HG03442 (cell line): ENCODE measurements around the gene GINS2.

Source experiments
- ATAC-seq: cut with Tn5 transposase; IDR thresholded peaks from one replicate; pipeline ENCODE4 v1.9.1; 2021; ENCODE audit warnings: mild to moderate bottlenecking, moderate library complexity; ENCODE audit not compliant: unreplicated experiment

The GINS2 gene

DNA sequence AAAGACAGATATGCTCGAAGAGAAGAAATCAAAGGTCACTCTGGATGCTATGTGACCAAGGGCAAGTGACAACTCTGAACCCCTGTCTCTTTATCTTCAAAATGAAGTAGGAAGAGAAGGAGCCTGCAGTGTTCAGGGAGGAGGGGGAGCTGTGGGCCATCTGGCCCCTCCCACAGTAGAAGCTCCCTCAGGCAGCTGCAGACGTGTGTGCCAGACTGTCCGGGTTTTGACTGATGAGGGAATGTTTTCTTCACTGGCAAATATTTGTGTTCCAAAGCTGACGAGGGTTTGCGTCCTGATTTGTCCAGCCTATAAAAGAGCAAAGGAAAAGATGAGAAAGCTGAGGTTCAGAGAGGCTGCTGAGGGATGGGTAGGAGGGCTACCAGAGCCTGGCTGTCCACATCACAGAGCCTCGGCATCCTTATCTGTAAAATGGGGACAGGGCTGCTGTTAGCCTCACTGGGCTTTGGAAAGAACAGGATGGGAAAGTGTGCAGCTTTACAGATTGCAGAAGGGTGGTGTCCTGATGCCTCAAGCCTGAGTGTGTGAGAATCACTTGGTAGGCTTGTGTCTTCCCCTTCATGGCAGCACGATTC, 1.8 kb upstream of the GINS2 start:
- no peak for ATAC-seq

DNA sequence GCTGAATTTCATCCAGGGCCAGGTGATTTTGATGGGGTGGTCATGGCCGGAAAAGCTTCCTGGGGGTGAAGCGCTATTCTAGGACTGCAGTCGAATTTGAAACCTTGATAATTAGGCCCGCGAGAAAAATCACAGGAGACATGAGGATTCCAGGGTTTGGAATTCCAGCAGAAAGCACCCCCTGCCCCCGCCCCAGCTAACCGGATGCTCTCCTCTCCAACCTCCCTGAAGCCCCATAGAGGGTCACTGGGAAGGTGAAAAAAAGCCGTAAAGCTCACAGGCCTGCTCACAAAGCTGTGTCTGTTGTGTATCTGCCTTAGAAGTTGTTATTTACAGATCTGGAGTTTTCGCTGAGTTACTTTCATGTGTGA, 1.2 kb upstream of the GINS2 start:
- ATAC-seq: no peak

DNA sequence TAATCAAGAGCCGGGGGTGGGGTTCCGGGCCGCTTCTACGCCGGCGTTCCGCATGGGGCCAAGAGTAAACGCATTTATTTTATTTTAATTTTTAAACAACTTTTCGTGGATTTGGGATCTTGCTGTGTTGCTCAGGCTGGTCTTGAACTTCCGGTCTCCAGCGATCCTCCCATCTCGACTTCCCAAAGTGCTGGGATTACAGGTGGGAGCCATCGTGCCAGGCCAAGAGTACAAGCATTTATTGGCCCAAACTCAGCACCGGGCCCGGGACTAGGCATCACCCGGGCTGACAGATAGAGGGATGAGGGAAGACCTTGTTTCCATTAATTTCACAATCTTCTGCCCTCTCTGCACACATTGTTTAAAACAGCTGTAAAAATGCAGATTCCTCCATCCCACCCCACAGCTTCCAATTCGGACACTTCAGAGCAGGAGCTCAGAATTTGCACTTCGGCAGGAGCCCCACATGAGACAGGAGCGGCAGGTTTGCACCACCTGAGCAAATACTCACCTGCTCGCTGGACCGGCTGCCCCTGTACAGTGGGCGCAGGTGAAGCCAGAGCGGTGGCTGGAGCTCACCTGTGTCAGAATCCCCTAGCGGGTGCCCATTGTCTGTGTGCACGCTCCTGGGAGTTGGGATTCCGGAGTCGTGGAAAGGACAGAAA, 663 bp upstream of the GINS2 start:
- no peak for ATAC-seq

DNA sequence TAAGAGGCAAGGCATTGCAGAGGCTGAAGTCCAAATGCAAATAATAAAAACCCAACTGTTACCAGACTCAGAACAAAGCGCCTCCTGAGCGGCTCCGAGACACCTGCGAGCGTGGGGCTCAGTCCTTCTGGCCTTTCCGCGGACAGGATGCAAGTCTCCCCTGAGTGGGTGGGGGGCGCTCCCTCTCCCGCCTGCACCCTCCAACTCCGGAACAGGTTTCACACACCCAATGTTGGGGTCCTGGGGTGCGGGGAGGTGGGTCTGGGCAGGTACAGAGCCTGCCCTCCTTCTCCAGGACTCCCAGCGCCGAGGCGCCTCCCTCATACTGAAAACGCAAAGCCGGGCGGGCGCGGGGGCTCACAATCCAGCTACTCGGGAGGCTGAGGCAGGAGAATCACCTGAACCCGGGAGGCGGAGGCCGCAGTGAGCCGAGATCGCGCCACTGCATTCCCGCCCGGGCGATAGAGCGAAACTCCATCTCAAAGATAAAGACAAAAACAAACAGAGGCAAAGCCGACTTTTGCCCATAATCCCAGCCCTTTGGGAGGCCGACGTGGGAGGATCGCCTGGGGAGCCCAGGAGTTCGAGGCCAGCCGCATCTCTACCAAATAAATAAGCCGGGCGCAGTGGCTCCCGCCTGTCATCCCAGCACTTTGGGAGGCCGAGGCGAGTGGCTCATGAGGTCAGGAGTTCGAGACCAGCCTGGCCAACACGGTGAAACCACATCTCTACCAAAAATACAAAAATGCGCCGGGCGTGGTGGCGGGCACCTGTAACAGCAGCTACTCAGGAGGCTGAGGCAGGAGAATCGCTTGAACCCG, 893 bp downstream of the GINS2 start:
- no peak for ATAC-seq

DNA sequence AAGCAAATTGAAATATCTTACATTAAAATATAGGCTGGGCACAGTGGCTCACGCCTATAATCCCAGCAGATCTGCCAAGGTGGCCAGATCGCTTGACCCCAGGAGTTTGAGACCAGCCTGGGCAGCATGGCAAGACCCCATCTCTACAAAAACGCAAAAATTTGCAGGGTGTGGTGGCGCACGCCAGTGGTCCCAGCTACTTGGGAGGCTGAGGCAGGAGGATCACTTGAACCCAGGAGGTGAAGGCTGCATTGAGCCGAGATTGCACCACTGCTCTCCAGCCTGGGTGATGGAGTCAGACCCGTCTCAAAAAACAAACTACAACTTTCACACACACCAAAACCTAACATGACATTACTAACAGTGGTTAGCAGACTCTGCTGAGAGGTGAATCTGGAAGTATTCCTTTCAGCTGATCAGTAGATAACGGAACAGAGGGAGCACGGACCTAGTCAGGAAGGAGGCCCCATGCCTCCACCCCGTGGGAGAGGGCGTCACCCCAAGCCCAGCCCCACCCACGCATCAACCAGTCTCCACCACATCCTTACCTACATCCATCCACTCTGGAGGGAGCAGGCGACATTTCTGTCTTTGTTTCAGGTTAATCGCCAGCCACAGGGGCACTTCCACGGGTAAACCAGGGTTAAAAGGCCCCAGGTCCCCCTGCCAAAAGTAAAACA, 1.7 kb downstream of the GINS2 start:
- no peak for ATAC-seq

DNA sequence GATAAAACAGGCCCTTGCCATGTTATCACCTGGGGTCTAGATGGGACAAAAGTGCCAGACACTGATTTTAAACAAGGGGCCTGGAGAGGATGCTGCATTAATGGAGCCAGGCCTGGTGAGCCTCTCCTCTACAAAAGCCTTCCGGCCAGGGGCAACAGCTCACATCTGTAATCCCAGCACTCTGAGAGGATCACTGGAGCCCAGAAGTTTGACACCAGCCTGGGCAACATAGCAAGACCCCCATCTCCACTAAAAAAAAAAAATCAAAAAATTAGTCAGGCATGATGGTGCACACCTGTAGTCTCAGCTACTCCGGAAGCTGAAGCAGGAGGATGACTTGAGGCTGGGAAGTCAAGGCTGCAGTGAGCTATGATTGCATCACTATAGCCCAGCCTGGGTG, 3.5 kb downstream of the GINS2 start:
- no peak for ATAC-seq

DNA sequence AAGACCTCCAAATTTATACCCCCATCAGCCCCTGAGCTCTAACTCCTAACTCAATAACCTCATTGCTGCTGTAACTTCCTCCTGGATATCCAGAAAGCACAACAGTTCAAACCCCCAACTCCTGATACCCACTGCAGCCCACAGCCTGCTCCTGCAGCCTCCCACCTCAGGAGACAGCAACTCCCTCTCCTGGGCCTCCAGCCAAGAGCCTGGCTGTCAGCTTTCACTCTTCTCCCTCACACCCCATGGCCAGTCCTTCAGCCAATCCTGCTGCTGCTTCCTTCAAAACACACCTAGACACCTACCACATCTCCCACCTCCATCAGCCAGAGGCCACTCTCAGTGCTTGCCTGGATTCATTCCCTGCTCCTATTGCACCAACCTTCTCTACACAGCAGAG, 5.4 kb downstream of the GINS2 start:
- ATAC-seq: no peak

DNA sequence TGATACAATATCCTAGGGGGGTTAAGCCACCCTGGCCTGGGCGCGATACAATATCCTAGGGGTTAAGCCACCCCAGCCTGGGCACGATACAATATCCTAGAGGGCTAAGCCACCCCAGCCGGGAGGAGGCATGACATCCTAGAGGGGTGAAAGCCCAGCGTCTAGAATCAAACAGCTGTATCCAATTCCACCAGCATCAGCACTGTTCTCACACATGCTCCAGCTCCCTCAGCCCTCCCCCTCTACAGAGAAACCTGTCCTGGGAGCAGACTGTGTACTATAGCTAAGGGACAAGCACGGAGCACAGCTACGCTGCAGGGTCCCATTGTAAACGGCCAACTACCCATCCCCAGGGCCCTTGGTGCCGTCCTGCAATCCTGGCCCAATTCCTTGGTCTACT, 6.2 kb downstream of the GINS2 start:
- no peak for ATAC-seq

DNA sequence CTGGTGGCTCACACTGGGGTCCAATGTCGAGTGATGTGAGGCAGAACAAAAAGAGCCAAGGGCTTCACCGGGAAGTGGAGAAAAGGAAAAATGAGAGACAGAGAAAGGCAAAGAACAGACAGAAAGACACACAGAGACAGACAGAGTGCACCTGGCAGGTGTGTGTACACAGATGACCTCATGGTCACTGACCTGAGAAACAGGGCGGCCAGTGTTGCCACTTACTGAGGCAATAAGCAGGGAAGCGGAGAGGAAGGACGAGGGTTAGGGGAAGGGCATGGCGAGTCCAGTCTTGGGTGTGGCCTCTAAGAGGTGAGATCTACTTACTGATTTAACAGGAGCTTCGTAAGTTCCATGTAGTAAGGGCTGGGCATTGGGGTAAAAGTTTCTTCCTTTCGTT, 7.5 kb downstream of the GINS2 start:
- ATAC-seq: no peak

DNA sequence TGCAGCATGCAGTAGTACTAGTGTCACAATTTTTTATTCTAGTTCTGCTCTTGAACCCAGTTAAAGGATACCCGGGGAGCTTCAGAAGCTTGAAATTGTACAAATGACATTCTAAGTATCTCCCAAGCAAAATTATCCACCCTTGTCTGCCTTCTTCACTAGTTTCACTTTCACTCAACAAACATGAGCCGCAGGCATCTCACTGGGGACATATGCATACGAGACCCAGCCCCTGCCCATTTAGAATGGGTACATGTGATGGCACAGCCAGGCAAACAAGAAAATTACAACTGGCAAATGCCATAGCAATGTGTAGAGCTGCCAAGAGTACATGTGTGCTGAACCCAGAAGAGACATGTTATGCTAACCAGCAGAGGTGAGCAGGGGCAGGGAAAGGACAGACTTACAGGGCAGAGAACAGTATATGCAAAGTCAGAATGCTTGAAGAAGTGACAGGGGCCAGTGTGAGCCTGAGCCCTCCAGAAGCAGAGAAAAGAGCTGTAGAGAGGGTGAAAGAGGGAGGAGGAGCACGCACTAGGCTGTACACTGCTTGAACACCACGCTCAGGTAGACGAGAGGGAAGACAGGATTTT, 8.3 kb downstream of the GINS2 start:
- no peak for ATAC-seq

DNA sequence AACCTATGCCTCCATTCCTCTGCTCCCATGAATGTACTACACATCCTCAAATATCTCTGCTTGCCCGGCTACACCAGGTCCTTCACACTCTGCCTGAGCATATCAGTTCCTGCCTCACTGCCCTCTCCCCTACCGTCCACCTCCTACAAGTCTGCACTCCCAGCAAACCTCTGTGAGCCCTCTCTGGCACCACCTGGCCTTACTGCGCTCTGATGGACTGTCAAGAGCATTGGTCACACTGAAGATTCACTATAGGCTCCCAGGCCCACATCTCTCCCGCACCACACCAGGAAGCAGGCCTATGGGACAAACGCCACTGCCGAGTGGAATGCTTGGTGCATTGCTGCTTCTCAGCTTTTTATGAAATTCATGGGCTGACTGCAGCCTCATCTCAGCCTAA, 8.9 kb downstream of the GINS2 start:
- no peak for ATAC-seq

DNA sequence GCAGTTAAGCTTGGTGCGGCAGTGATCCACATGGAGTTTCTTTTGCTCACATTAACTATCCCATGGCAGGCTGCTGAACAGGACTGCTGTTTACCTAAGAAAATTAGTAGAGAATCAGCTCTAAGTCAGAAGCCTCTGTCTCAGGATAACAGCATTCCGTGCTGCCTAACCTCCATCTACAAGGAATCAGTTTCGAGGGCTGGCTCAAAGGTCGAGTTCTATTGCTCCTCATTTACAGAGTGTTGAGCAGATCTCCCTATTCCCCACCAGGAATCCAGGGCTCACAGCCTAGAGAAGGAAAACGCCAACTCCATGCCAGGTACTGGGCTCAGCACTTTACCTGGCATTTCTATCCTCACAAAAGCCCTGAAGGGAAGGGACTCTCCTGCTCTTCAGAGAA, 9.9 kb downstream of the GINS2 start:
- ATAC-seq: no peak

DNA sequence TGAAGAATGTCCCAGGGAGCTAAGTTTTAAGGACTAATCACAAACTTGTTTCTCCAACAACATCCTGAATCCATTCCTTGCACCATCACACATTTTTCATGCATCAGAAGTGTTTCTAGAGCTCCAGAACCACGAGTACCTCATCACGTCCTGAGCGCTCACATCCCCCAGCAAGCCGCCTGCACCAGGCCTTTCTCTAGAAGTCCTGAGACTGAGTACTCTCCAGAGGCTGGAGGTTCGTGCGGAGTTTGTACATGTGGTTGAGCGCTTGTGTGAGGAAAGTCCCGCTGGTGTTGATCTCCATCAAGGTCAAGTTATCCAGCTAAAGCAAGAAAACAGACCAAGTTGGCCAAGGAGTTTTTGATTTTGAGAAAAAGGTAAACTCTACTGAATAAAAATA, 10.7 kb downstream of the GINS2 start:
- no peak for ATAC-seq

DNA sequence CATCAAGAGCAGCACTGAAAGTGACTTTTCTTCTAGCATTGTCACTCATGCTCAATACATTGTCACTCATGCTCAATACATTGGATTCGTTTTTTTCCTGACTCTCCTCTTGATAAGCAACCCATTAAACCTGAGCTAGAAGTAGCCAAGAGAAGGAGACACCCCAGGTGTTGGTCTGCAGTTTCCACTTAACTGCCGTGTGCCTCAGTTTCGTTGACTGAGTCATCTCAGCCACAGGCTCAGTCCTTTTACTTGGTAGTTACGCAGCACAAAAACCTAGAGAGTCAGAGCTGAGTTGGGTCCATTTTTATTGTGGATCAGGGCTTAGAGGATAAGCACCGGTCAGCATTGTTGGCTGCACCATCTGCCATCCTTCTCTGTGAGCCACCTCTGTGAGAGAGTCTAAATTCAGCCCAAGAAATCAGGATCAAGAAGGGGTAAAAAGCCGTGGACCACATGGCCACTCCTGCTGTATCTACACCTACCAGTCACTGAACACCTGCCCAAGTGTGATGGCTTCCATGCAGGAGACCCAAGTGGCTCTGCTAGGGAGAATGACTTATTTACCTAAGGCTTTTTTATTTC, 11.3 kb downstream of the GINS2 start:
- ATAC-seq: no peak

DNA sequence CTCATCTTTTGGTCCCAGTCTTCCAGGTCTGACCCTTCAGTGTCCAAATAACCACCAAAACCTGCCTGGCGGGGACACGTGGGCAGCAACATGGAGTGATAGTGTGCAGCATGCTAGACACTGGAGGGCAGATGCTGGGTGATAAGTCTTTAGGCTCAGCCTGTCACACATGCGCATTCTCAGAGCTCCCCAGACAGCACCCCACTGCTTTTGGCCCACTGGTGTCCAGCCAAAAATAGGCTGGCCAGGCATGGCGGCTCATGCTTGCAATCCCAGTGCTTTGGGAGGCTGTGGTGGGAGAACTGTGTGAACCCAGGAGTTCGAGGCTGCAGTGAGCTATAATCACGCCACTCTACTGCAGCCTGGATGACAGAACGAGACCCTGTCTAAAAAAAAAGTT, 12.3 kb downstream of the GINS2 start:
- no peak for ATAC-seq

DNA sequence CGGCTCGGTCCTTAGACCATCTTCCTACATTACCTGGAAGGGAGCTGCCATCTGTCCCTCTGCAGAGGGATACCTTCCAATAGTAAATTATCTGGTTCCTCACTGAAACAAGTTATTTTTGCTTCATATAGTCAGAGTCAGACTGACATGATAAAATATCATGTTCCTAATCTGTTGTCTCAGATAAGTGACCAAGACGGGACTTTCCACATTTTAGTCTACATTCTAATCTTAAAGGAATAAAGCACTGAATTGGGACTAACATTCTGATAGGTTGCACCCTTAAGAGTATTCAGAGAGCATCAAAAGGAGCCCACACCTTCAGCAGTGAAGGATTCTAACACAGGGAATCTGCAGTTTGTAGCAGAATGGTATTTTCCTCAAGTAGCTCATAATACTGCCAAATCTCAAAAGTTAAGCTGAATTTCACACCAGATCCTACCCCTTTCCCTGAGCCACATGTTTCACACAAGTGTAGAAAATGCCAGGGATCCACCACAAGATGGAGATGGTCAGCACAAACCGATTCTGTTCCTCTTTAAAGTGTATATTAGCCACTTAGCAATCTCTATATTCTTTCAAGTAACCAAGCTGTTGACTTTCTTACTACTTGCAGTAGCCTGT, 13.4 kb downstream of the GINS2 start:
- ATAC-seq: no peak

DNA sequence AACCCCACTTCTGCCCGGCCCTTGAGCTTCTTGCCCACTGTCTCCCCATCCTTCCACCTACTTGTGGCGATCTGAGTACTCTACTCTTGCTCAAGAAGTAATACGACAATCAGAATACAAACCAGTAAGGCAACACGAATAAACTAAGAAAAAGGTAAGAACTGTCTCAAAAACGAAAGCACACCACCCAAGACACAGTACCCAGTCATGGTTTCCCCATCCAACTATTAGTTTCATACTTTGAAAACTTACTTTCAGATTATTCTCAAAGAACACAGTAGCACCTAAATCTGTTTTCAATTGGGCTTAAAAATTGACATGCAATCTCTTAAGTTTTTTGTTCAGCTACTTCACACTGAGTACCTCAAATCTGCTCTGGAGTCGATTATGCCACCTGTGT, 13.9 kb downstream of the GINS2 start:
- ATAC-seq: no peak

DNA sequence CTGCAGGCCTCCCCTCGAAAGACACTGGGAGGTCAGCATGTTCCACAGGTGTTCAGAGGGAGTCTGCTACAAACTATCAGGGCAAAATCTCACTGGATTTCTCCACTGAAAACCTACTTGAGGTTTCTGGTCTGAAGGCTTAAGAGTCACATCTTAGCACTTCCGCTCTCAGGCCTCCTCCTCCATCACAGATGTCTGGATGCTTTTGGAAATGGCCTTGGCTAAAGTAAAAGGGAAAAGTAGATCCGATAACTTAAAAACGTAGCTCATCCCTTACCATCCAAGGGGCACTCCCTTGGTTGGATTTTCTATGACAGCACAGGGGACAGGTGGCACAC, 14.4 kb downstream of the GINS2 start:
- no peak for ATAC-seq

DNA sequence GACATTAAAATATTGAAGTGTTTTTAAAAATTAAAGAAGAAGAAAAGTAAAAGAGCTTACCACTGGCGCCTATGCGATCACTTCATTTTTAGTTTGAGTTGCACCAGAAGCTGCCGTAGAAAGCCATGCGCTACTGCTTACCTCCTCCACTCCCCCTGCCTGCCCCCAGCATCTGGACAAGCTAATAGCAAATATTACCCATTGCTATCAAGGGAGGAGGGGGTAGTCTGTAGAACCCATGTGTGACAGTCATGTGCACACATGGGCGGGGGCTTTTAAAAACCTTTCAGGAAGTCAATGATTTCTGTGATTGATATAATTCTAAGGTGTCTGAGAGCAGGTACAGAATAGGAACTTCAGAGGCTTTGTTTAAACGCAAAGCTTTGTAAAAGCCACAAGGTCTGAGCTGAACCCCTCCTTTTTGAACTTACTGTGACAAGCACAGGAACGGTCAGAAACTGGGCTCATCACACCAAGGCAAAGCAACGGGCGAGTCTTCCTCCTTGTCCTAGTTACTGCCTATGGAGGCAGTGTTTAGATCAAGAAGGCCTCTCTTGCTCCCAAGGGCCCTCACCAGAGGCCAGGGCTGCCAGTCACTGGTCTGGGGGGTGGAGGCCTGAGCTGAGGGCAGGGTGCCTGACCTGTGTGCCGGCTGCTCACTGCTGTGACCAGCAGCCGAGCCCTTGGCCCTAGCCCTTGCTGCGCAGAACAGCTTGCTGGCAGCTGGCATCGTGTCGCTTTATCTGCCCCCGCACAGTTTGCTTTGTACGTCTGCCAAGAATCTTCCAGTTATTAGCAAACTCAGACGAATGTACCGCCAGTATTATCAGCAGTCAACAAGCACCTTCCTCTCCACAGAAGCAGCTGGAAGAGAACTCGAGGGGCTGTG, 15.0 kb downstream of the GINS2 start:
- ATAC-seq: no peak

DNA sequence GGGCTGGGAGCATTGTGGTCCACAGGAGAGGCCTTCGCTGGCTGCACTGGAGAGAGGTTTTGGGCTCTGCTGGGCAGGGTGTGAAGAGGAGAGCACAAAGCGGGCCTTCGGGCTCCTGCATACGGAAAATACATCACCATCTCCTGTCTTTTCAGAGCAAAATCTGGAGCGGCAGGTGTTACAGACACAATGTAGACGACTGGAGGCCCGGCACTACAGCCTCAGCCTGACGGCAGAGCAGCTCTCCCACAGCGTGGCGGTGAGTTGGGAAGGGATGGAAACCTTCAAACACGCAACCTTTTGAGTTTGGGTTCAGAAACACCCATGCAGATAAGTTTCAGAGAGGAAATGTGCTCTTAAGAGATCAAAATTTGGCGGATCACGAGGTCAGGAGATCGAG, 17.9 kb downstream of the GINS2 start:
- no peak for ATAC-seq
